HS-5 (cell line): ENCODE results near the gene NFIX.
"Not testable (repeated sequence)": the region's sequence is repeated elsewhere in the genome, so short reads cannot be mapped to it uniquely, and the experiment has no call there.

Source experiments
- DNase-seq: peaks from one replicate; pipeline ENCODE4 v3.0.0-alpha.2; 2012; ENCODE audit warnings: low read depth

Gene NFIX

DNA sequence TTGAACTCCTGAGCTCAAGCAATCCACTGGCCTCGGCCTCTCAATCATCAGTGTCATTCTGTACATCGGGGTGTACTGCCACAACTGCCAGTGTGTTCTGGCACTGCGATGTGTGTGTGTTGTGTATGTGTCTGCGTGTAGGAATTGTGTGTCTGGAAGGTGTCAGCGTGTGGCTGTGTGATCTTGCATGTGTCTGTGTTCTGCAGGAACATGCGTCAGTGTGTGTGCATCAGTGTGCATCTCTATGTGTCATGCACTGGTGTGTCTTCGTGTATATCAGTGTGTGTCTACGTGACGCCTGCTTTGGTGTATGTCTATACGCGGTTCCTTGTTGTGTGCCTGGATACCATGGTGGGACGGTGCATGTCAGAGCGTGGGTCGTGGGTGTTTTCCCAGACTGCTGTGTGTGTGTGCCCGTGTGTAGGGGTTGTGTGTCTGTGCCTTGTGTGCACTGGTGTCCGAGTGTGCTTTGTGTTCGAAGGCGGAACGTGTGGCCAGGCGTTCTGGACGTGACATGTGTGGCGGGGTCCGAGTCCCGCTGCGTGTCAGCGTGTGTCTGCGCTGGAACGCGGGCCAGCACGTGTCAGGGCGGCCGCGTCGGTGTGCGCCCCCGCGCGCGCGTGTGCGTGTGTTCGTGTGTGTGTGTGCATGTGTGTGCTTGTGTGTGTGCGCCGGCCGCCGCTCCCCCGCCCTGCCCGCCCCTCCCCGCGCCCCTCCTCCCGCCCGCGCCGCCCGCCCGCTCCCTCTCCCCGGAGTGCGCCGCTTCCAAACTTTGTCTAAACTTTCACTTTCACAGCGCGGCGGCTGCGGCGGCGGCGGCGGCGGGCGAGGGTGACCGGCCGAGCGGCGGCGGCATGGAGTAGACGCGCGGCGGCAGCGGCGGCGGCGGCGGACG, at the start of gene NFIX:
Gene NFIX (plus strand): TSS at position 775 of the 895 bp plus-strand sequence. CDS start 363 bp downstream, outside the sequence.
- no peak for DNase-seq

DNA sequence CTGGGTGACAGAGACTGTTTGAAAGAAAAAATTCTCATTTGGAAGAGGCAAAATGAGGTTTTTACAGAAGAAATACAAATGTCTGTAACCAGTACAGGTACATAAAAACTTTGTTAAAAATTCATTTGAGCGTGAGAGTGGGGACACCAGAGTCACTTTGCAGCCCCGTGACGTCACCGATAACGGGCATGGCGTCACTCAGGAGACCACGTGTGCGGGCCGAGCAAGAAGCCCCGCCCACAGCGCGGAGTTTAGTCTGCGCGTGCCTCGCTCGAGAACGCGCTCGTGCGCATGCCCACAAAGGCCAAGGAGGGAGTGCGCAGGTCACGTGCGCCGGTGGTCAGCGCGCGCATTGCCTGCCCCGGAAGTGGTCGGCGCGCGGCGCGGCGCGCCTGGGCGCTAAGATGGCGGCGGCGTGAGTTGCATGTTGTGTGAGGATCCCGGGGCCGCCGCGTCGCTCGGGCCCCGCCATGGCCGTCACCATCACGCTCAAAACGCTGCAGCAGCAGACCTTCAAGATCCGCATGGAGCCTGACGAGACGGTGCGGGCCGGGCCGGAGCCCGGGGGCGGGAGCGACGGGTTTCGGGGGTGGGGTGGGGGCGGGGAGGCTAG, 49.7 kb upstream of the NFIX start, which contains the start of gene RAD23A:
Gene RAD23A (plus strand): TSS at position 384 of the 613 bp plus-strand sequence. CDS start 87 bp downstream, at position 471.
- DNase-seq, result peak; percentile 98

DNA sequence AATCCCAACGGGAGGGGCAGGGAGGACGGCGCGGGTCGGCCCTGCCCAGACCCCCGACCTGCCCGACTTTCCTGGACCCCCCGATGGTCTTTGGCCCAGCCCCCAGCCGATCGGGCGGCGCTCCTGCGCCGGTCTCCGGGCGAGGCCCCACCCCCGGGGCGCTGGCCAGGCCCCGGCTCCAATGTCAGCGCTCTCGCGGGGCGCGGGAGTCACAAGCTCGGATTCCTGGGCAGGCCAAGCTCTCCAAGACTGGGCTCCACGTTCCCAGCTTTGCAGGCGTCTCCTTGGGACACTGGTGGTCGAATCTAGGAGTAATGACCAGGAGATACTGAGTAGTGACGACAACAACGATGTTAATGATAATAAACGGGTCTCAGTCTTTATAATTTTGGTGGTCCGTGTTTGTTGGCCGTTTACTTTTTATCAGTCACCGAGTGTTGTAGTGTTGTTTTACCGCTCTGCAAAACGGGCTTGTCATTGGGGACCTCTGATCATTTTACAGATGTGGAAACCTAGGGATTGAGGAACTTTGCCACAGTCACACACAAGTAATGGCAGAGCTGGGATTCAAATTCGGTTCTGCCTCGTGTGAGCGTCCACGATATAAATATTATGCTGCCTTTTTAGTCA, 49.1 kb upstream of the NFIX start:
- no peak for DNase-seq

DNA sequence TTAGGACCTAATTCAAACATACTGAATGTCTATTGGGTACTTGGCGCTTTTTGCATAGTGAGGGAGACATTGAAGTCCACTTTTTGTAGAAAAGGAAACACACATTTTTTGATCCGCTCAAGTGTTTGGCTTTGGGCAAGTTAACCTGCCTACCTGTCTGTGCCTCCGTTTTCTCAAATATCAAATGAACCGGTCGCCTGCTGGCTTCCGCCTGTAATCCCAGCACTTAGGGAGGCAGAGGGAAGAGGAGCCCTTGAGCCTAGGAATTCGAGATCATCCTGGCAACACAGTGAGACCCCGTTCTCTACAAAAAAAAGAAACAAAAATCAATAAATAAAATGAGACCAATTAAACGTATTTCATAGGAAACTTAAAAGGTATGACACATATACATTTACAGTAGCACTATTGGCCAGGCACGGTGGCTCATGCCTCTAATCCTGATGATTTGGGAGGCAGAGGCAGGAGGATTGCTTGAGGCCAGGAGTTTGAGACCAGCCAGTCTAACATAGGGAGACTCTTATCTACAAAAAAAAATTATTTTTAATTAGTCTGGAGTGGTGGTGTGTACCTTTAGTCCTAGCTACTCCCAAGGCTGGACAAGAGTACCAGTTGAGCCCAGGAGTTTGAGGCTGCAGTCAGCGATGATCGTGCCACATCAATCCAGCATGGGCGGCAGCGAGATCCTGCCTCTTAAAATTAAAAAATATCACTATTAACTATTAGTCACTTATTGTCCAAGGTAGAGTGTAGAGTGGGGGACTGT, 48.4 kb upstream of the NFIX start:
- DNase-seq, result no peak

DNA sequence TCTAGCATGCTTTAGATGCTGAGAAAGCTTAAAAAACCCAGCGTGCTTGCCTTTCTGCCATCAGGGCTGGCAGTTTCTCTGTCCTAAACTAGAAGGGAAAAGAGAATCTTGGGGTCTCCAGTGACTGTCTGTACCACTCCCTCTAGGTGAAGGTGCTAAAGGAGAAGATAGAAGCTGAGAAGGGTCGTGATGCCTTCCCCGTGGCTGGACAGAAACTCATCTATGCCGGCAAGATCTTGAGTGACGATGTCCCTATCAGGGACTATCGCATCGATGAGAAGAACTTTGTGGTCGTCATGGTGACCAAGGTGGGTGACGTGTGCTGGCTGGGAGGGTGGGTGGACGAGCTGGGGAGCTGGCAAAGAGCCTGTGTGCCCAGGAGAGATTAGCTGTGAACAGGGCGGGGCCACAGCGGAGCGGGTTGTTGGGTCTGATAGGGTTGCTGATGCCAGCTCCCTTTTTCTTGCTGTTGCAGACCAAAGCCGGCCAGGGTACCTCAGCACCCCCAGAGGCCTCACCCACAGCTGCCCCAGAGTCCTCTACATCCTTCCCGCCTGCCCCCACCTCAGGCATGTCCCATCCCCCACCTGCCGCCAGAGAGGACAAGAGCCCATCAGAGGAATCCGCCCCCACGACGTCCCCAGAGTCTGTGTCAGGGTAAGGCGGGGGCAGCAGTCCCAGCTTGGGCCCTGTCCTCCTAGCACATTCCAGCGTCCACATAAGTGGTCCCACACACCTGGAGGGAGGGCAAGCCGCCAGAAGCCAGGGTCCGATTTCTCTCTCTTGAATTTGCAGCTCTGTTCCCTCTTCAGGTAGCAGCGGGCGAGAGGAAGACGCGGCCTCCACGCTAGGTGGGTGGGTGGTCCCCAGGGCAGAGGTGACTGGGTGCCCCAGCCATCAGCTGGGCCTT, 47.3 kb upstream of the NFIX start:
- DNase-seq, result no peak

DNA sequence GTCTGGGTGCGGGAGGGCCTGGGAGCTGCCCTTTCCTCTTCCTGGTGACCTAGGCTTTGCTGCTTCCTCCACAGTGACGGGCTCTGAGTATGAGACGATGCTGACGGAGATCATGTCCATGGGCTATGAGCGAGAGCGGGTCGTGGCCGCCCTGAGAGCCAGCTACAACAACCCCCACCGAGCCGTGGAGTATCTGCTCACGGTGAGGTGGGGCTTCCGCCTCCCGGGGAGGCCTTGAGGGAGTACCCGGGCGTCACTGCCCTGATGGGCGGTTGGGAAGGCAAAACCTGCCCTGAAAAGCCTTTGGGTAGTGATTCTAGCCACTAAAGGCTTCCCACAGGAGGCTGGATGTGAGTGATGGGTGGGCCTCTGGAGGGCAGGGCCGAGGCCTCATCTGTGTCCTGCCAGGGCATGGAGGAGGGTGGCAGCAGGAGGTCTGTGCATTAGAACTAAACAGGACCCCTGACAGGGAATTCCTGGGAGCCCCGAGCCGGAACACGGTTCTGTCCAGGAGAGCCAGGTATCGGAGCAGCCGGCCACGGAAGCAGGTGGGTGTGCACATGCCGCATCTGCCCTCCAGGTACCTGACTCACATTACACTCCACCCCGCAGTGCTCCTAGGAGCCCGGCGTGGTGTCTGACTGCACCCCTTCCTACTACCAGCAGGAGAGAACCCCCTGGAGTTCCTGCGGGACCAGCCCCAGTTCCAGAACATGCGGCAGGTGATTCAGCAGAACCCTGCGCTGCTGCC, 46.5 kb upstream of the NFIX start:
- no peak for DNase-seq

DNA sequence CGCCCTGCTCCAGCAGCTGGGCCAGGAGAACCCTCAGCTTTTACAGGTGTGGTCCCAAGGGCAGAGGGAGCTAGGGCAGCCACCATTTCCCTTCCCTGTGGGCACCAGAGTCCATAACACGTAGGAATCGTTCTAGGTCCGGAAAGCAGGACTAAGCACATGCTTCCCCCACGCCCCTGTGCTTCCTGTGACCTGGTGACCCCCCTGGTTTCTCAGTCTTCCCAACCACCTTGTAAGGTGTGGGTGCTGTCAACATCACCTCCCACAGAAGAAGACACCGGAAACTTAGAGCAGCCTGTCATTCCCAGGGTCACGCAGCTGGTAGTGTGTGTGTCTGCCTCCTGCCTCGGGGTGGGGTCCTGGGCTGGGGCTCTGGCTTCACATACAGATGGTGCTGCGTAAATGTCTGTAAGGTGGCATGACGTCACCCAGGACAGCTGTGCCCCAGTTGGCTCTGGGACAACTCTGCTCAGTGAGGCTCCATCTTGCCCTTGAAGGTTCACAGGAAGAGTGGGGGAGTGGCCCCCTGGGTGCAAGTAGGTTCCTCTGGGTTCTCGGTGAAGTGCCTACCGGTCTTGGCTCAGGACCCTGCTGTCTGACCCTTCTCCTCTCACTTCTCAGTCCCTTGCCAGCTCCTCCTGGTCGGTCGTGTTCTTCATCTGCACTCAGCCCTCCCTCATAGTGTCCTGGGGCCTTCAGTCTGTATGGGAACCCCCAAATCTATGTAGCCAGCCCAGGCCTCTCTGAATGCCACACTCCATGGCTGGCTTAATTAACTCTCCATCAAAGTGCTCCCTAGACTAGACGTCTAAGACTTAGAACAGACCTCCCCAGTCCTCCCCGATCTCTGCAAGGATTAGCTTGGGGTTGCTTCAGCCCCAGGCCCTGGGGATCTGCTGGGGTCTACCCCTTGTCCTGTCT, 45.7 kb upstream of the NFIX start:
- DNase-seq, result no peak

DNA sequence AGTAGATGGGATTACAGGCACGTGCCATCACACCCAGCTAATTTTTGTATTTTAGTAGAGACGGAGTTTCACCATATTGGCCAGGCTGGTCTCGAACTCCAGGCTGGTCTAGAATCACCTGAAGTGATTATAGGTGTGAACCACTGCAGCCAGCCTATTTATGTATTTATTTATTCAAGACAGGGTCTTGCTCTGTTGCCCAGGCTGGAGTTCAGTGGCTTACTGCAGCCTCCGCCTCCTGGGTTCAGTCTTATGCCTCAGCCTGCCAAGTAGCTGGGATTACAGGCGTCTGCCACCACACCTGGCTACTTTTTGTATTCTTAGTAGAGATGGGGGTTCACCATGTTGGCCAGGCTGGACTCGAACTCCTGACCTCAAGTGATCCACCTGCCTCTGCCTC, 43.2 kb upstream of the NFIX start:
- not testable (repeated sequence) for DNase-seq

DNA sequence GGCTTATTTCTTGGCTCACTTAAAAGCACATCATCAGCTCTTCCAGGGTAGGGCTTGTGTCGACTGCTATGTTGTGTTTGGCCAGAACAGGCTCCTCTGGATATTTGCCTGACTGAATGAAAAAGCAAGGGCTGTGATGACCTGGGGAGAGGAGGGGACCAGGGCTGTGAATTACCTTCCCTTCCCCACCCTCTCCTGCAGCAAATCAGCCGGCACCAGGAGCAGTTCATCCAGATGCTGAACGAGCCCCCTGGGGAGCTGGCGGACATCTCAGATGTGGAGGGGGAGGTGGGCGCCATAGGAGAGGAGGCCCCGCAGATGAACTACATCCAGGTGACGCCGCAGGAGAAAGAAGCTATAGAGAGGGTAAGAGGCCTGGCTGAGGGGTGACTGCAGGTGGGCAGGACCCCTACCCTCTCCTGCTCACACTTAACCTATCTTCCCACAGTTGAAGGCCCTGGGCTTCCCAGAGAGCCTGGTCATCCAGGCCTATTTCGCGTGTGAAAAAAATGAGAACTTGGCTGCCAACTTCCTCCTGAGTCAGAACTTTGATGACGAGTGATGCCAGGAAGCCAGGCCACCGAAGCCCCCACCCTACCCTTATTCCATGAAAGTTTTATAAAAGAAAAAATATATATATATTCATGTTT, 42.7 kb upstream of the NFIX start:
- peak; percentile 65 for DNase-seq

DNA sequence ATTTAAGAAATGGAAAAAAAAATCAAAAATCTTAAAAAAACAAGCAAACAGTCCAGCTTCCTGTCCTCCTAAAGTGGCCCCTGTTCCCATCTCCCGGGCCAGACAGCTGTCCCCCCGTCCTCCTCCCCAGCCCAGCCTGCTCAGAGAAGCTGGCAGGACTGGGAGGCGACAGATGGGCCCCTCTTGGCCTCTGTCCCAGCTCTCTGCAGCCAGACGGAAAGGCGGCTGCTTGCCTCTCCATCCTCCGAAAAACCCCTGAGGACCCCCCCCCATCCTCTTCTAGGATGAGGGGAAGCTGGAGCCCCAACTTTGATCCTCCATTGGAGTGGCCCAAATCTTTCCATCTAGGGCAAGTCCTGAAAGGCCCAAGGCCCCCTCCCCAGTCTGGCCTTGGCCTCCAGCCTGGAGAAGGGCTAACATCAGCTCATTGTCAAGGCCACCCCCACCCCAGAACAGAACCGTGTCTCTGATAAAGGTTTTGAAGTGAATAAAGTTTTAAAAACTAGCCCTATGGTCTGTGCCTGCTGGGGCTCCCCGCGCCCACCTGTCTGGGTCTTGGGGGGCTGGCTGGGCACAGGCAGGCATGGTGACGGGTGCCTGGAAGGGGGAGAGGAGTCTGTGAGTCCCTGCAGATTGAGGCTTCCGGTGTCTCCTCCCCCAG, 42.0 kb upstream of the NFIX start:
- no peak for DNase-seq

DNA sequence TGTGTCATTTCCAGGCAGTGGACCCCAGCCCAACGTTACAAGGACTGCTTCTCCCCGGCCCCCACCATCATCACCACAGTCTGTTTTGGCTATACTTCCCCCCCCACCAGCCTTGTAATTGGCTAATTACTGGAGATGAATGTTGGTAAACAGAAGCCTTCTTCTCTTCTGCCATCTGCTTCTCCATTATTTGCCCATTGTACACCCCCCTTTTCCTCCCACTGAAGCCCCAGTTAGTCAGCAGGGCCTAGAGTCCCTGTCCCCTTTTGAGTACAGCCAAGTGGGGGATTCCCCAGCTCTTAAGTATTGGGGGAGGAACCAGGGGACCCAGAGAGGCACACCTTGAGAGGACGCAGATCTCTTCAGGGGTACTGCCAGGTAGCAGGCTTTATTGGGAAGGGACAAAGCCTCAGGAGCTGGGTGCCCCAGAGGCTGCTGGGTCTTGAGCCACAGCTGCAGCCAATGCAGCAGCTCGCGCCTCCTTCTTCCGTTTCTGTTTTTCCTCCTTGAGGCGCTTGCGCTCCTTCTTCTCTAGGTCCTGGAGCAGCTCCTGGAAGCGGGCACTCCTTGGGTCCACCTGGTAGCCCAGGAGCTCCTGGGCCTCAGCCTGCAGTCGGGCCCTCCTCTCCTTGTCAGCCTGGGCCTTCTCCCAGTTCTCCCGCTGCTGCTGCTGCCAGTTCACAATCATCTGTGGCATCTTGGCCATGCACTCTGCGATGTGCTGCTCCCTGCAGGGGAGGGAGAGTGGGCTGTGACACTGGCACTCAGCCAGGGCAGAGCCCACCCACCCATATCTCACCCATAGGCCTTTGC, 41.3 kb upstream of the NFIX start:
- DNase-seq, result no peak

DNA sequence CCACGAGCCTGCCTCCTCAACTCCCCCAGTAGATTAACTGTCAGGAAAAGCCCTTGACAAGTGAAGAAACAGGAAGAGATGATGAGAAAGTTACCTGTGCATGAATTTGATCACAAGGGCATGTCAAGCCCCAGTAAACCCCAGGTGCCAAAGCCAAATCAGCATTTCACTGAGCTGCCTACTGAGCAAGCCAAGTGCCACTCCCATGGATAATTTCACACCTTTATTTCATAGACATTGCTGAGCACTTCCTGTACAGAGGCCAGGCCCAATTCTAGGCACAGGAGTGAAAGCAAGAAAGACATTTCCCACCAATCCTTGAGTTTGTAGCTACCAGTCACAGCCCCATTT, 40.7 kb upstream of the NFIX start:
- DNase-seq, result no peak

DNA sequence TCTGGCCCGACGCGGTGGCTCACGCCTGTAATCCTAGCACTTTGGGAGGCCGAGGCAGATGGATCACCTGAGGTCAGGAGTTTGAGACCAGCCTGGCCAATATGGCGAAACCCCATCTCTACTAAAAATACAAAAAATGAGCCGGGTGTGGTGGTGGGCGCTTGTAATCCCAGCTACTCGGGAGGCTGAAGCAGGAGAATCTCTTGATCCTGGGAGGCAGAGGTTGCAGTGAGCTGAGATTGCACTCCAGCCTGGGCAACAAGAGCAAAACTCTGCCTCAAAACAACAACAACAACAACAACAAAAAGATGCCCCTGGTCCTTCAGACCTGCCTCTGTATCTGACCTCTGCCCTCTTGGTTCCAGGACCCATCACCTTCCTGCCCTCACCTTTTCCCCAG, 39.7 kb upstream of the NFIX start:
- not testable (repeated sequence) for DNase-seq

DNA sequence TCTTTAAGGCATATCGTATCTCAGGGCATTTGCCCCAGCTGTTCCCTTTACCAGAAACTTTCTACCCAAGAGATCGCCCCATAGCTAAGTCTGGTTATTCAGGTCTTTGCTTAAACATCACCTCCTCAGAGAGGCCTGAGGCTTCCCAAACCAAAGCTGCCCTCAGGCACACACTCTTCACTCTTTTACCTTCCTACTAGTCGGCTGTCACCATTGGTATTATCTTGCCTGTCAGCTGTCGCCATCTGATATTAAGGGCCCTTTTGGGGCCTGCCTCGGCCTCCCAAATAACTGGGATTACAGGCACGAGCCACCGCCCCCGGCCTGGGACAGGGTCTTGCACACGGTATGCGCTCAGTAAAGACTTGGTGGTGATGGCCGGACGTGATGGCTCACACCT, 39.3 kb upstream of the NFIX start:
- DNase-seq, result no peak

DNA sequence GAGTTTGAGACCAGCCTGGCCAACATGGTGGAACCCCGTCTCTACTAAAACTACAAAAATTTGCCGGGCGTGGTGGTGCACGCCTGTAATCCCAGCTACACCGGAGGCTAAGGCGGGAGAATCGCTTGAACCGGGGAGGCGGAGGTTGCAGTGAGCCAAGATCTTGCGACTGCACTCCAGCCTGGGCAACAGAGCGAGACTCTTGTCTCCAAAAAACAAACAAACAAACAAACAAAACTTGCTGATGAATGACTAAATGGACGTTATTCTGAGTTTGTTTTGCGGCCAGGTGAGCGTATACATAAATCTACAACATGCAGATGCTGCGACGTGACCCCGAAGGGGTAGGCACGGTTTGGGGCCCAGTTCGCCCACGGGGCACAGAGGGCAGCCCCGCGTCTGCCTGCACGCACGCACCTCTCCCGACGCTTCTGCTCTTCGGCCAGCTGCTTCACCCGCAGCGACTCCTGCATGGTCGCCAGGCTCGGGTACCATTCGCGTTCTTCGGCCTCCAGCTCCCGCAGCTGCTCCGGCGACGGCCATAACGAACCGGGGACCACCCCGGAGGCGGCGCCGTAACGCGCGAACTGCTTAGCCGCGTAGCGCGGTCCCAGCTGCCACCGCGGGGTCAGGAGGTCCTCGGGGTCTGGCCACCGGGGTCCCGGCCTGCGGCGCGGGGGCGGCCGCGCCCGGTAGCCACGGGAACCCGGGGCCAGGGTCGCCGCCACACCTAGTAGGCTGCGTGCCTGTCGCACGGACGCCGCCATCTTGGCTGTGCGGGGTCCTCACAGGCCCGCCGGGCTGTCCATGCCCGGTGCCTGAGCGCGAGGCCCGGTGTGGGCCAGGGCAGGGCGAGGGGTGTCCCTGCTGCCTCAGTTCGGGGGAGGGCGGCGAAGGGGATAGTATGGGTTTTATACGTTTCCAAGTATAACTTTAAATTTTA, 38.6 kb upstream of the NFIX start, which contains the start of gene GADD45GIP1:
Gene GADD45GIP1 (minus strand): TSS at position 778 of the 943 bp plus-strand sequence. CDS start 11 bp downstream, at position 767.
- DNase-seq, result peak; percentile 59

DNA sequence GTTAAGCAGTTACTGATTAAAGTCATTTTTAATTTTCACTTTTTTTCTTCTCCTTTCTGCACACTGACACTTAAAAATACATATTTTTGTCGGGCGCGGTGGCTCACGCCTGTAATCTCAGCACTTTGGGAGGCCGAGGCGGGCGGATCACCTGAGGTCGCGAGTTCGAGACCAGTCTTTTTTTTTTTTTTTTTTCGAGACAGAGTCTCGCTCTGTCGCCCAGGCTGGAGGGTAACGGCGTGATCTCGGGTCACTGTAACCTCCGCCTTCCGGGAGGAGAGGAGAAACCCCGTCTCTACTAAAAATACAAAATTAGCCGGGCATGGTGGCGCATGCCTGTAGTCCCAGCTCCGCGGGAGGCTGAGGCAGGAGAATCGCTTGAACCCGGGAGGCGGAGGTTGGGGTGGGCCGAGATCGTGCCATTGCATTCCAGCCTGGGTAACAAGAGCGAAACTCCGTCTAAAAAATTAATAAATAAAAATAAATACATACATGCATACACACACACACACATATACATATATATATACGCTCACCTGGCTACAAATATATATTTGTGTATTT, 37.8 kb upstream of the NFIX start:
- DNase-seq, result not testable (repeated sequence)
